Smooth muscle cell (in vitro differentiated cells): ENCODE measurements around the gene PEDS1. TPM values are rescaled to one million over a fixed set of nuclear protein-coding genes. Genes with fewer than 3 reads are reported as not detected.
A peak's percentile ranks its signal among the peaks of the same experiment; 100 is the strongest.

Experiments used
- DNase-seq: peaks from one replicate; lab custom pipeline; 2025; ENCODE audit not compliant: unreplicated experiment; lab: John Stamatoyannopoulos, UW
- H2AFZ ChIP-seq: fragments of 200-600 bp; sonication (generic); 2 replicates; pipeline ENCODE4 v1.6.0; 2016; ENCODE audit warnings: antibody characterized with exemption, low read depth, mild to moderate bottlenecking
- H3F3A ChIP-seq: fragments of 200-600 bp; sonication (generic); 2 replicates; pipeline ENCODE4 v1.6.0; 2017; ENCODE audit warnings: antibody characterized with exemption, low read depth
- H3K27ac ChIP-seq: fragments of 200-600 bp; sonication (generic); 2 replicates; pipeline ENCODE4 v1.5.1; 2016; ENCODE audit warnings: low read depth, mild to moderate bottlenecking
- H3K27me3 ChIP-seq: fragments of 200-600 bp; sonication (generic); 2 replicates; pipeline ENCODE4 v1.6.1; 2016; ENCODE audit warnings: low read depth, mild to moderate bottlenecking
- H3K36me3 ChIP-seq: fragments of 200-600 bp; sonication (generic); 2 replicates; pipeline ENCODE4 v1.5.1; 2016; ENCODE audit warnings: low read depth
- H3K4me1 ChIP-seq: fragments of 200-600 bp; sonication (generic); 2 replicates; pipeline ENCODE4 v1.5.1; 2016; ENCODE audit warnings: low read depth
- H3K4me2 ChIP-seq: fragments of 200-600 bp; sonication (generic); 2 replicates; pipeline ENCODE4 v1.6.0; 2016; ENCODE audit warnings: mild to moderate bottlenecking
- H3K4me3 ChIP-seq: fragments of 200-600 bp; sonication (generic); 2 replicates; pipeline ENCODE4 v1.5.1; 2016; ENCODE audit warnings: mild to moderate bottlenecking
- H3K79me2 ChIP-seq: fragments of 200-600 bp; sonication (generic); 2 replicates; pipeline ENCODE4 v1.6.0; 2016; ENCODE audit warnings: low read depth, mild to moderate bottlenecking
- H3K9ac ChIP-seq: fragments of 200-600 bp; sonication (generic); 2 replicates; pipeline ENCODE4 v1.6.0; 2016; ENCODE audit warnings: low read depth
- H3K9me3 ChIP-seq: fragments of 200-600 bp; sonication (generic); replicated peaks from 2 replicates; pipeline ENCODE4 v1.5.1; 2016; ENCODE audit warnings: low read depth
- H4K20me1 ChIP-seq: fragments of 200-600 bp; sonication (generic); 2 replicates; pipeline ENCODE4 v1.6.0; 2016; ENCODE audit warnings: low read depth
- CTCF ChIP-seq: fragments of 200-600 bp; sonication (generic); IDR thresholded peaks from 2 replicates; pipeline ENCODE4 v1.5.1; 2017; ENCODE audit warnings: borderline replicate concordance, mild to moderate bottlenecking, antibody characterized with exemption; ENCODE audit not compliant: insufficient read depth, poor library complexity, severe bottlenecking
- WGBS: methylation state at CpG from one replicate; pipeline ENCODE4 v1.1.7; 2016; ENCODE audit warnings: low lambda C conversion rate; 5-methylcytosine and 5-hydroxymethylcytosine counted together
- polyA plus RNA-seq: library from polyadenylated mRNA; unstranded; fragments of >200 nt; fragmentation: Nextera tagmentation; extraction: Ambion mirVana; gene quantifications from 2 replicates; pipeline ENCODE4 v1.2.1, GENCODE V29; 2016
- total RNA-seq: library from RNA; depleted of rRNA; stranded (reverse); fragments of >200 nt; gene quantifications from 2 replicates; pipeline ENCODE4 v1.2.3, GENCODE V29; 2014

PEDS1 gene
- total and polyA plus RNA-seq, 2 experiments from 2014 or later = 45.8 to 47.4 TPM

GRCh38 chr20:50142812-50143211, 10.7 kb downstream of the PEDS1 start:
- H3K79me2 ChIP-seq = peaks cover 83% of the 10 kb centered on the region
- H3K9ac ChIP-seq = no peak overlapping the region
- no peaks in the 10 kb centered on the region for H3K36me3 ChIP-seq
- H3K4me1 ChIP-seq = peaks cover 9% of the 10 kb centered on the region
- DNase-seq = no peak
- no peaks in the 10 kb centered on the region for H3K27me3 ChIP-seq
- TF ChIP-seq CTCF = no peak
- no peak overlapping the region for H3K27ac ChIP-seq
- H3K4me3 ChIP-seq = no peak overlapping the region
- no peak overlapping the region for H3K4me2 ChIP-seq
- no peaks in the 10 kb centered on the region for H3K9me3 ChIP-seq
- H4K20me1 ChIP-seq = peaks cover 60% of the 10 kb centered on the region
- peaks cover 11% of the 10 kb centered on the region for H3F3A ChIP-seq
- 87% methylated on average over 6 of the region's 6 CpGs for whole genome bisulfite sequencing
- no peak overlapping the region for H2AFZ ChIP-seq

GRCh38 chr20:50141811-50142561, 11.5 kb downstream of the PEDS1 start:
- H2AFZ ChIP-seq = no peak overlapping the region
- H3K79me2 ChIP-seq = peaks cover 81% of the 10 kb centered on the region
- peaks cover 11% of the 10 kb centered on the region for H3F3A ChIP-seq
- H3K4me2 ChIP-seq = no peak overlapping the region
- H3K27ac ChIP-seq = peak overlapping the region; percentile 7
- TF ChIP-seq CTCF = no peak
- DNase-seq = no peak
- H3K9me3 ChIP-seq = no peaks in the 10 kb centered on the region
- H4K20me1 ChIP-seq = peaks cover 68% of the 10 kb centered on the region
- H3K36me3 ChIP-seq = no peaks in the 10 kb centered on the region
- 88% methylated on average over 12 of the region's 12 CpGs for WGBS
- no peaks in the 10 kb centered on the region for H3K27me3 ChIP-seq
- peaks cover 5% of the 10 kb centered on the region for H3K4me1 ChIP-seq
- no peak overlapping the region for H3K4me3 ChIP-seq
- no peak overlapping the region for H3K9ac ChIP-seq

- Histone ChIP-seq H3K36me3 (no peaks in the 10 kb centered on the region), H2AFZ (no peak overlapping the region), H3F3A (peaks cover 11% of the 10 kb centered on the region), H3K79me2 (peaks cover 81% of the 10 kb centered on the region), H3K4me3 (no peak overlapping the region), H3K9ac (no peak overlapping the region), H3K27ac (peak overlapping the region; percentile 7), H3K4me1 (no peaks in the 10 kb centered on the region), H3K9me3 (no peaks in the 10 kb centered on the region), H4K20me1 (peaks cover 76% of the 10 kb centered on the region), H3K27me3 (no peaks in the 10 kb centered on the region), H3K4me2 (no peak overlapping the region)
- no peak for DNase-seq
- WGBS = 89% methylated on average over 6 of the region's 6 CpGs
- no peak for TF ChIP-seq CTCF
Measured at GRCh38 chr20:50141018-50141675, 12.4 kb downstream of the PEDS1 start.
